MCF 10A (cell line): Measurements from ENCODE around the gene PLA2G1B. TPM values are rescaled to one million over a fixed set of nuclear protein-coding genes. Genes with fewer than 3 reads are reported as not detected.

Experiments
- BruUV-seq: library from RNA; stranded (reverse); fragments of 400-500 nt; replicated peaks from 2 replicates; lab custom pipeline; 2021; lab: Mats Ljungman, UMichigan
- CTCF ChIA-PET: fragments of 300-600 bp; sonication (Branson Sonifier 250); formaldehyde crosslinking; extraction: SDS; loops from one replicate; lab custom pipeline; 2021; ENCODE audit warnings: antibody characterized with exemption, inconsistent platforms; lab: Yijun Ruan, JAX
- POLR2A ChIA-PET: fragments of 300-600, 350-650 bp; sonication (Branson Sonifier 250); formaldehyde crosslinking; extraction: SDS; loops from one replicate; lab custom pipeline; 2020; ENCODE audit warnings: antibody characterized with exemption, inconsistent platforms; lab: Yijun Ruan, JAX
- DNase-seq: peaks from one replicate; pipeline ENCODE4 v3.0.0-alpha.2; 2018; ENCODE audit not compliant: unreplicated experiment
- H3K27ac Mint-ChIP-seq: one replicate; pipeline ENCODE4 v1.8.0; 2022; ENCODE audit warnings: mild to moderate bottlenecking, low read depth, mixed read lengths; ENCODE audit not compliant: unreplicated experiment
- H3K27me3 Mint-ChIP-seq: one replicate; pipeline ENCODE4 v1.8.0; 2022; ENCODE audit warnings: mixed read lengths; ENCODE audit not compliant: insufficient read depth, unreplicated experiment
- H3K36me3 Mint-ChIP-seq: one replicate; pipeline ENCODE4 v1.8.0; 2022; ENCODE audit warnings: mild to moderate bottlenecking, moderate library complexity, mixed read lengths; ENCODE audit not compliant: insufficient read depth, unreplicated experiment
- H3K4me1 Mint-ChIP-seq: one replicate; pipeline ENCODE4 v1.8.0; 2022; ENCODE audit warnings: mixed read lengths; ENCODE audit not compliant: insufficient read depth, unreplicated experiment
- H3K4me3 Mint-ChIP-seq: one replicate; pipeline ENCODE4 v1.8.0; 2022; ENCODE audit warnings: mild to moderate bottlenecking, moderate library complexity, mixed read lengths; ENCODE audit not compliant: unreplicated experiment
- H3K9me3 Mint-ChIP-seq: one replicate; pipeline ENCODE4 v1.8.0; 2022; ENCODE audit warnings: mixed read lengths; ENCODE audit not compliant: unreplicated experiment
- intact Hi-C: fragments of 100-400 bp; cut with micrococcal nuclease; formaldehyde crosslinking; loops from 2 replicates; pipeline ENCODE4 v1.14.1; 2022
- total RNA-seq: library from RNA; stranded (reverse); gene quantifications from 2 replicates; pipeline ENCODE4 v1.2.3, GENCODE V29; 2022
- TF ChIP-seq, protein P1 (sequence below): fragments of 200-600 bp; IDR thresholded peaks from one replicate; pipeline ENCODE4 v1.8.0; 2022; ENCODE audit warnings: antibody characterized with exemption, mild to moderate bottlenecking; ENCODE audit not compliant: unreplicated experiment

PLA2G1B gene
- total RNA-seq, 1 experiment from 2014 or later, result not detected

GRCh38 chr12:120358412-120359100, 31.0 kb upstream of the PLA2G1B start:
- TF ChIP-seq, protein P1, sequence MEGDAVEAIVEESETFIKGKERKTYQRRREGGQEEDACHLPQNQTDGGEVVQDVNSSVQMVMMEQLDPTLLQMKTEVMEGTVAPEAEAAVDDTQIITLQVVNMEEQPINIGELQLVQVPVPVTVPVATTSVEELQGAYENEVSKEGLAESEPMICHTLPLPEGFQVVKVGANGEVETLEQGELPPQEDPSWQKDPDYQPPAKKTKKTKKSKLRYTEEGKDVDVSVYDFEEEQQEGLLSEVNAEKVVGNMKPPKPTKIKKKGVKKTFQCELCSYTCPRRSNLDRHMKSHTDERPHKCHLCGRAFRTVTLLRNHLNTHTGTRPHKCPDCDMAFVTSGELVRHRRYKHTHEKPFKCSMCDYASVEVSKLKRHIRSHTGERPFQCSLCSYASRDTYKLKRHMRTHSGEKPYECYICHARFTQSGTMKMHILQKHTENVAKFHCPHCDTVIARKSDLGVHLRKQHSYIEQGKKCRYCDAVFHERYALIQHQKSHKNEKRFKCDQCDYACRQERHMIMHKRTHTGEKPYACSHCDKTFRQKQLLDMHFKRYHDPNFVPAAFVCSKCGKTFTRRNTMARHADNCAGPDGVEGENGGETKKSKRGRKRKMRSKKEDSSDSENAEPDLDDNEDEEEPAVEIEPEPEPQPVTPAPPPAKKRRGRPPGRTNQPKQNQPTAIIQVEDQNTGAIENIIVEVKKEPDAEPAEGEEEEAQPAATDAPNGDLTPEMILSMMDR, result no peak
- ChIA-PET CTCF (interaction anchor here (0.6 to 1.6 kb wide), 3 partner anchors 73 to 779 kb away, joined by 3 to 4 read pairs (median 3); no protein-coding TSS in a partner anchor), POLR2A (interaction anchor here (0.6 kb wide), 1 partner anchor 18 kb away, joined by 3 read pairs; no protein-coding TSS in a partner anchor)
- DNase-seq, result no peak
- Mint-ChIP-seq H3K4me1 (no peaks in the 10 kb centered on the region), H3K36me3 (no peaks in the 10 kb centered on the region), H3K27me3 (peaks cover 6% of the 10 kb centered on the region), H3K4me3 (no peak overlapping the region), H3K27ac (no peak overlapping the region), H3K9me3 (no peaks in the 10 kb centered on the region)
- intact Hi-C loops, result no loop called here
- no TSS peak for BruUV-seq

DNA sequence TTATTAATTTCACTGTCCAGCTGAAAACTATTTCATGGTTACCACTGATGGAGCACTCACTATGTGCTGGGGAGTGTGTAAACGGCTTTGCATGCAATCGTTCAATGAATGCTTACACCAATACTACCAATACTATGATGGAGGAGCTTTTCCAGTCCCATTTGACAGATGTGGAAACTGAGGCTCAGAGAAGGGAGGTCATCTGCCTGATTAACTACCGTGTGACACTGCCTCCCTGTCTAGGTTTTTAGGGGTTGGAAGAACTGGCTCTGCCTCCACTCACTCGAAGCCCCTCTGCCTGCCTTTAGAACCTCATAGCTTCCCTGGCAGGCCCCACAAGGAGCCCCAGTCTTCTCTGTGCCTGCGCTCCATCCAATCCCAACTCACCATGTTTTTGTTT, 29.5 kb upstream of the PLA2G1B start:
- TF ChIP-seq, protein P1, result no peak
- no peaks in the 10 kb centered on the region for H3K4me1 Mint-ChIP-seq
- intact Hi-C loops, result loop anchor here (2.0 kb wide), 1 partner anchor 82 kb away; the partner anchor contains the start of gene COX6A1
- no peaks in the 10 kb centered on the region for H3K36me3 Mint-ChIP-seq
- peaks cover 11% of the 10 kb centered on the region for H3K27me3 Mint-ChIP-seq
- ChIA-PET CTCF (interaction anchor here (0.6 to 3.1 kb wide), 30 partner anchors 9 to 752 kb away, joined by 3 to 33 read pairs (median 4); partner anchors contain the start of gene COX6A1), POLR2A (interaction anchor here (0.5 to 1.4 kb wide), 5 partner anchors 61 to 171 kb away, joined by 3 to 5 read pairs (median 3); no protein-coding TSS in a partner anchor)
- no peak for DNase-seq
- H3K27ac Mint-ChIP-seq, result no peak overlapping the region
- no peaks in the 10 kb centered on the region for H3K9me3 Mint-ChIP-seq
- H3K4me3 Mint-ChIP-seq, result no peak overlapping the region
- BruUV-seq, result no TSS peak

DNA sequence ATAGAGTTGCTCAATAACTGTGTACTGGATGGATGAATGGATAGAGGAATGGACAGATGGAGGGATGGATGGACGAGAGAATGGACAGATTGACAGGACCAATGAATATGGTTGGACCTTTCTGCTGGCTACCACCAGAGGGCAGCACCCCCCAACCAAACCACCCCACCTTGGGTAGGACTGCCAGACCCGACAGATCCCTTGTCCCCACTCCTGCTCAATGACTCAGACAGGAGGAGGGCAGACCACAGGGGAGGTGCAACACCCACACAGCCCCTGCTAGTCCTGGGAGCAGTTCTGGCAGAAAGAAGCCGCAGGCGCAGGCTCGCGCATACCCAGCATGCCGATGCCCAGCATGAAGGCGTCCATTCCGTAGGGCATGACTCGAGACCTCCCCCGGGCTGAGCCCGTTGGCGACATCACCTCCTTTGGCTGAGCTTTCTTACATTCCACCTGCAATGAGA, 29.0 kb upstream of the PLA2G1B start:
- no peaks in the 10 kb centered on the region for H3K36me3 Mint-ChIP-seq
- TF ChIP-seq, protein P1, result peak; percentile 82
- CTCF ChIA-PET, result interaction anchor here (0.6 to 3.1 kb wide), 27 partner anchors 9 to 753 kb away, joined by 3 to 33 read pairs (median 4); no protein-coding TSS in a partner anchor
- no peak overlapping the region for H3K27ac Mint-ChIP-seq
- H3K4me3 Mint-ChIP-seq, result peak overlapping the region; percentile 24
- H3K4me1 Mint-ChIP-seq, result no peaks in the 10 kb centered on the region
- intact Hi-C loops, result loop anchor here (1.0 to 2.0 kb wide), 3 partner anchors 74 to 110 kb away; partner anchors contain the start of gene COX6A1
- H3K9me3 Mint-ChIP-seq, result no peaks in the 10 kb centered on the region
- POLR2A ChIA-PET, result interaction anchor here (0.5 to 1.4 kb wide), 4 partner anchors 62 to 110 kb away, joined by 3 to 5 read pairs (median 4); no protein-coding TSS in a partner anchor
- H3K27me3 Mint-ChIP-seq, result peaks cover 11% of the 10 kb centered on the region
- DNase-seq, result peak; percentile 88
- BruUV-seq, result no TSS peak
